ENCODE measurements around the gene FTCD.

Gene FTCD

GRCh38 chr21:46097336-46098293 is 57.8 kb downstream of the FTCD start, which contains the start of gene COL6A2:
COL6A2 (plus strand) TSS chr21:46098112.
- Mint-ChIP-seq H3K9me3 (peaks cover 6% of the 10 kb centered on the region), H3K36me3 (ENCODE audit: low read depth) (peaks cover 12% of the 10 kb centered on the region), H3K27me3 (peaks cover 29% of the 10 kb centered on the region), H3K4me3 (peak within 1 kb of the TSS; percentile 72), H3K27ac (peak within 1 kb of the TSS; percentile 38), H3K4me1 (ENCODE audit: low read depth) (peaks cover 18% of the 10 kb centered on the region)

- Mint-ChIP-seq H3K27me3 (peaks cover 20% of the 10 kb centered on the region), H3K27ac (peak overlapping the region; percentile 38), H3K9me3 (no peaks in the 10 kb centered on the region), H3K36me3 (ENCODE audit: low read depth) (peaks cover 6% of the 10 kb centered on the region), H3K4me1 (ENCODE audit: low read depth) (peaks cover 18% of the 10 kb centered on the region), H3K4me3 (peak overlapping the region; percentile 49)
Measured at GRCh38 chr21:46096596-46097335, 58.6 kb downstream of the FTCD start.

GRCh38 chr21:46095814-46096595 is 59.4 kb downstream of the FTCD start:
- Mint-ChIP-seq H3K4me3 (no peak overlapping the region), H3K27me3 (peaks cover 12% of the 10 kb centered on the region), H3K36me3 (ENCODE audit: low read depth) (peaks cover 6% of the 10 kb centered on the region), H3K4me1 (ENCODE audit: low read depth) (peaks cover 18% of the 10 kb centered on the region), H3K9me3 (peaks cover 4% of the 10 kb centered on the region), H3K27ac (no peak overlapping the region)

- H3K9me3 Mint-ChIP-seq: peaks cover 9% of the 10 kb centered on the region
- peaks cover 10% of the 10 kb centered on the region for H3K4me1 Mint-ChIP-seq (ENCODE audit: low read depth)
- H3K4me3 Mint-ChIP-seq: no peak overlapping the region
- no peak overlapping the region for H3K27ac Mint-ChIP-seq
- peaks cover 4% of the 10 kb centered on the region for H3K36me3 Mint-ChIP-seq (ENCODE audit: low read depth)
- peaks cover 4% of the 10 kb centered on the region for H3K27me3 Mint-ChIP-seq
Measured at GRCh38 chr21:46095083-46095719, 60.2 kb downstream of the FTCD start.

- Mint-ChIP-seq H3K27me3 (peaks cover 4% of the 10 kb centered on the region), H3K9me3 (peaks cover 16% of the 10 kb centered on the region), H3K4me3 (no peak overlapping the region), H3K36me3 (ENCODE audit: low read depth) (peaks cover 4% of the 10 kb centered on the region), H3K4me1 (ENCODE audit: low read depth) (peaks cover 7% of the 10 kb centered on the region), H3K27ac (no peak overlapping the region)
Measured at GRCh38 chr21:46094401-46095082, 60.8 kb downstream of the FTCD start.

GRCh38 chr21:46093668-46094400 is 61.5 kb downstream of the FTCD start:
- Mint-ChIP-seq H3K4me1 (ENCODE audit: low read depth) (peaks cover 4% of the 10 kb centered on the region), H3K27me3 (peaks cover 4% of the 10 kb centered on the region), H3K4me3 (no peak overlapping the region), H3K9me3 (peaks cover 17% of the 10 kb centered on the region), H3K27ac (no peak overlapping the region), H3K36me3 (ENCODE audit: low read depth) (peaks cover 4% of the 10 kb centered on the region)

- Mint-ChIP-seq H3K9me3 (peaks cover 25% of the 10 kb centered on the region), H3K27me3 (peaks cover 4% of the 10 kb centered on the region), H3K4me3 (no peak overlapping the region), H3K36me3 (ENCODE audit: low read depth) (peaks cover 4% of the 10 kb centered on the region), H3K4me1 (ENCODE audit: low read depth) (peaks cover 4% of the 10 kb centered on the region), H3K27ac (no peak overlapping the region)
Measured at GRCh38 chr21:46092811-46093667, 62.3 kb downstream of the FTCD start.

GRCh38 chr21:46092026-46092764 is 63.2 kb downstream of the FTCD start:
- H3K4me1 Mint-ChIP-seq (ENCODE audit: low read depth): peaks cover 4% of the 10 kb centered on the region
- peaks cover 4% of the 10 kb centered on the region for H3K27me3 Mint-ChIP-seq
- H3K36me3 Mint-ChIP-seq (ENCODE audit: low read depth): peaks cover 4% of the 10 kb centered on the region
- H3K27ac Mint-ChIP-seq: no peak overlapping the region
- H3K4me3 Mint-ChIP-seq: no peak overlapping the region
- H3K9me3 Mint-ChIP-seq: peaks cover 26% of the 10 kb centered on the region

- Mint-ChIP-seq H3K4me3 (no peak overlapping the region), H3K36me3 (ENCODE audit: low read depth) (peaks cover 4% of the 10 kb centered on the region), H3K27ac (no peak overlapping the region), H3K9me3 (peaks cover 26% of the 10 kb centered on the region), H3K4me1 (ENCODE audit: low read depth) (no peaks in the 10 kb centered on the region), H3K27me3 (no peaks in the 10 kb centered on the region)
Measured at GRCh38 chr21:46091631-46092025, 63.8 kb downstream of the FTCD start.

GRCh38 chr21:46091118-46091517 is 64.3 kb downstream of the FTCD start:
- Mint-ChIP-seq H3K27me3 (no peaks in the 10 kb centered on the region), H3K27ac (no peak overlapping the region), H3K36me3 (ENCODE audit: low read depth) (peaks cover 4% of the 10 kb centered on the region), H3K4me3 (no peak overlapping the region), H3K9me3 (peaks cover 26% of the 10 kb centered on the region), H3K4me1 (ENCODE audit: low read depth) (no peaks in the 10 kb centered on the region)

- Mint-ChIP-seq H3K36me3 (ENCODE audit: low read depth) (peaks cover 4% of the 10 kb centered on the region), H3K27ac (no peak overlapping the region), H3K4me3 (no peak overlapping the region), H3K9me3 (peaks cover 26% of the 10 kb centered on the region), H3K4me1 (ENCODE audit: low read depth) (no peaks in the 10 kb centered on the region), H3K27me3 (no peaks in the 10 kb centered on the region)
Measured at GRCh38 chr21:46089285-46089684, 66.1 kb downstream of the FTCD start.

GRCh38 chr21:46088189-46088588 is 67.2 kb downstream of the FTCD start:
- Mint-ChIP-seq H3K36me3 (ENCODE audit: low read depth) (peaks cover 4% of the 10 kb centered on the region), H3K9me3 (peaks cover 26% of the 10 kb centered on the region), H3K4me3 (no peak overlapping the region), H3K27ac (no peak overlapping the region), H3K27me3 (no peaks in the 10 kb centered on the region), H3K4me1 (ENCODE audit: low read depth) (no peaks in the 10 kb centered on the region)
